Measurements from ENCODE around the gene TRAPPC12. TPM values are rescaled to one million over a fixed set of nuclear protein-coding genes. Genes with fewer than 3 reads are reported as not detected.

The TRAPPC12 gene
- total RNA-seq, 2 experiments from 2014 or later = 60.0 to 73.1 TPM

GRCh38 chr2:3476321-3476984 is 97.0 kb downstream of the TRAPPC12 start:
- Mint-ChIP-seq H3K36me3 (ENCODE audit: low read depth) (peaks cover 18% of the 10 kb centered on the region), H3K4me1 (peaks cover 8% of the 10 kb centered on the region), H3K27me3 (no peaks in the 10 kb centered on the region), H3K27ac (no peak overlapping the region), H3K9me3 (ENCODE audit: low read depth) (no peaks in the 10 kb centered on the region), H3K4me3 (no peak overlapping the region)
- ATAC-seq = no peak
- POLR2A ChIA-PET = no interaction called here
- no peak for DNase-seq
- CTCF ChIA-PET = interaction anchor here (0.9 to 1.6 kb wide), 2 partner anchors 13 to 52 kb away, joined by 3 read pairs; no protein-coding TSS in a partner anchor
- intact Hi-C loops (cut with DNase I, micrococcal nuclease) = no loop called here

GRCh38 chr2:3476985-3477327 is 97.5 kb downstream of the TRAPPC12 start:
- ChIA-PET POLR2A (no interaction called here), CTCF (interaction anchor here (1.6 kb wide), 1 partner anchor 14 kb away, joined by 3 read pairs; no protein-coding TSS in a partner anchor)
- Mint-ChIP-seq H3K9me3 (ENCODE audit: low read depth) (no peaks in the 10 kb centered on the region), H3K36me3 (ENCODE audit: low read depth) (peaks cover 19% of the 10 kb centered on the region), H3K4me1 (peaks cover 8% of the 10 kb centered on the region), H3K27ac (no peak overlapping the region), H3K4me3 (no peak overlapping the region), H3K27me3 (no peaks in the 10 kb centered on the region)
- DNase-seq (no peak), ATAC-seq (no peak)
- intact Hi-C loops (cut with DNase I, micrococcal nuclease) = no loop called here

DNA sequence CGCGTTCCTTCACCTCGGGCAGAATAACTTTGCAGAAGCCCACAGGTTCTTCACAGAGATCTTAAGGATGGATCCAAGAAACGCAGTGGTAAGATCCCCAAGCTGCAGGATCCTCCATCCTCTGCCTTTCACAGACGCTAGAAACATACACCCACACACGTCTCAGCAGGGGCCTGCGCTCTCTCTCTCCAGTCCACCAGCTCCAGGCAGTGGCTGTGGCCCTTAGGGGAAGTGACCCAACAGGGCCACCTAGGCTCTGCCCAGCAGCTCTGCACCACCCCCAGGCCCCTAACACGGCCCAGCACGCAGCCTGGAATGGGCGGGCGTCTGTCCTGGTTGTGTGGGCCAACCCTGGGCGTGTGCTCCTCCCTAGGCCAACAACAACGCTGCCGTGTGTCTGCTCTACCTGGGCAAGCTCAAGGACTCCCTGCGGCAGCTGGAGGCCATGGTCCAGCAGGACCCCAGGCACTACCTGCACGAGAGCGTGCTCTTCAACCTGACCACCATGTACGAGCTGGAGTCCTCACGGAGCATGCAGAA is 99.4 kb downstream of the TRAPPC12 start:
- intact Hi-C loops (cut with DNase I, micrococcal nuclease) = no loop called here
- ChIA-PET POLR2A (no interaction called here), CTCF (no interaction called here)
- Mint-ChIP-seq H3K36me3 (ENCODE audit: low read depth) (peaks cover 20% of the 10 kb centered on the region), H3K27me3 (no peaks in the 10 kb centered on the region), H3K4me1 (peaks cover 8% of the 10 kb centered on the region), H3K27ac (no peak overlapping the region), H3K9me3 (ENCODE audit: low read depth) (no peaks in the 10 kb centered on the region), H3K4me3 (no peak overlapping the region)
- DNase-seq (no peak), ATAC-seq (no peak)

GRCh38 chr2:3479430-3480320 is 100.2 kb downstream of the TRAPPC12 start:
- no peak overlapping the region for H3K4me3 Mint-ChIP-seq
- peaks cover 8% of the 10 kb centered on the region for H3K4me1 Mint-ChIP-seq
- H3K27me3 Mint-ChIP-seq = no peaks in the 10 kb centered on the region
- ChIA-PET CTCF (interaction anchor here (0.8 to 1.3 kb wide), 2 partner anchors 172 to 1194 kb away, joined by 3 to 4 read pairs; no protein-coding TSS in a partner anchor), POLR2A (no interaction called here)
- peaks cover 14% of the 10 kb centered on the region for H3K36me3 Mint-ChIP-seq (ENCODE audit: low read depth)
- no peaks in the 10 kb centered on the region for H3K9me3 Mint-ChIP-seq (ENCODE audit: low read depth)
- ATAC-seq (no peak), DNase-seq (no peak)
- intact Hi-C loops (cut with DNase I, micrococcal nuclease) = no loop called here
- no peak overlapping the region for H3K27ac Mint-ChIP-seq

GRCh38 chr2:3480352-3481010 is 101.0 kb downstream of the TRAPPC12 start:
- ChIA-PET CTCF (interaction anchor here (0.8 to 1.3 kb wide), 2 partner anchors 18 to 172 kb away, joined by 3 to 4 read pairs; no protein-coding TSS in a partner anchor), POLR2A (no interaction called here)
- no peaks in the 10 kb centered on the region for H3K9me3 Mint-ChIP-seq (ENCODE audit: low read depth)
- DNase-seq (peak; percentile 23), ATAC-seq (no peak)
- no peak overlapping the region for H3K27ac Mint-ChIP-seq
- H3K36me3 Mint-ChIP-seq (ENCODE audit: low read depth) = peaks cover 13% of the 10 kb centered on the region
- no peaks in the 10 kb centered on the region for H3K27me3 Mint-ChIP-seq
- H3K4me1 Mint-ChIP-seq = peaks cover 8% of the 10 kb centered on the region
- H3K4me3 Mint-ChIP-seq = no peak overlapping the region
- intact Hi-C loops (cut with DNase I, micrococcal nuclease) = no loop called here

DNA sequence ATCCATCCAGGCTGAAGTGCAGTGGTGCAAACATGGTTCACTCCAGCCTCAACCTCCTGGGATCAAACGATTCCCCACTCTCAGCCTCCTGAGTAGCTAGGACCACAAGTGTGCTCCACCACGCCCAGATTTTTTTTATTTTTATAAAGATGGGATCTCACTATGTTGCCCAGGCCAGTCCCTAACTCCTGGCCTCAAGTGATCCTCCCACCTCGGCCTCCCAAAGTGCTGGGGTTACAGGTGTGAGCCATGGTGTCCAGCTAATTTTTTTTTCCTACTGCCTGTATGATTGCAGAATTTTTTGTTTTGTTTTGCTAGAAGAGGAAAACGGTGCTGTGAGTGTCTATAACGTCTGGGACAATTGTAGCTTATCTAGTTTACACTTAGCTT is 101.5 kb downstream of the TRAPPC12 start:
- H3K4me3 Mint-ChIP-seq = no peak overlapping the region
- no peaks in the 10 kb centered on the region for H3K9me3 Mint-ChIP-seq (ENCODE audit: low read depth)
- H3K27me3 Mint-ChIP-seq = no peaks in the 10 kb centered on the region
- no peak overlapping the region for H3K27ac Mint-ChIP-seq
- ATAC-seq (no peak), DNase-seq (no peak)
- ChIA-PET POLR2A (no interaction called here), CTCF (interaction anchor here (0.8 to 1.3 kb wide), 2 partner anchors 18 to 171 kb away, joined by 3 to 4 read pairs; no protein-coding TSS in a partner anchor)
- intact Hi-C loops (cut with DNase I, micrococcal nuclease) = no loop called here
- peaks cover 13% of the 10 kb centered on the region for H3K36me3 Mint-ChIP-seq (ENCODE audit: low read depth)
- peaks cover 8% of the 10 kb centered on the region for H3K4me1 Mint-ChIP-seq

DNA sequence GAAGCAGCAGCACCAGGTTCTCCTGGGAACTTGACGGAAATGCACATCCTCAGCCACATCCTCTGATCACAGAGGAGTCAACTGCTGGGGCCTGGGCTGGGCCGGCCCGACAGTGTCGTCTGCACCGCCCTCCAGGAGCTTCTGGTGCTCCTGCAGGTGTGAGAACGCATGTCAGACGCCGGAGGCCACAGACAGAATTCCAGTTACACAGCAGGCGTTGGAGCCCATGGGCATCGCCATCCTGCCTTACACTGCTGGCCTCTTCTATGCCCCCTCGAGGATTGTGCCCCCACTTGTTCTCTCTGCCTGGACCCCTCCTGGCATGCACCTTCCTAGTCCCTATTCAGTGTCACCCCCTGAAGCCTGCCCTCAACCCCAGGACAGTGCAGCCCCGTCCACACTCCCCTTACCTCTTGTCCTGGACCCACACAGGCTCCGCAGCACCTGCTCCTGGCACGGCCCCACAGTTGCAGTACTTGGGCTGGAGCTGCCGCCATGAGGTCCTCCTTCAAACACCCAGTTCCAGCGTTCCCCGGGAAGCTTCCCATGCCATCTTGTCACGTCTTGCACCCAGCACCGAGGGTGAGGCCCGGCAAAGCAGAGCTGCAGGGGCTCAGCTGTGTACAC is 102.4 kb downstream of the TRAPPC12 start:
- ATAC-seq (no peak), DNase-seq (no peak)
- Mint-ChIP-seq H3K36me3 (ENCODE audit: low read depth) (peaks cover 13% of the 10 kb centered on the region), H3K27ac (peak overlapping the region; percentile 19), H3K4me3 (no peak overlapping the region), H3K27me3 (no peaks in the 10 kb centered on the region), H3K9me3 (ENCODE audit: low read depth) (no peaks in the 10 kb centered on the region), H3K4me1 (peaks cover 8% of the 10 kb centered on the region)
- ChIA-PET CTCF (interaction anchor here (0.6 kb wide), 1 partner anchor 20 kb away, joined by 3 read pairs; no protein-coding TSS in a partner anchor), POLR2A (no interaction called here)
- intact Hi-C loops (cut with DNase I, micrococcal nuclease) = no loop called here

GRCh38 chr2:3482363-3482821 is 102.9 kb downstream of the TRAPPC12 start:
- DNase-seq (no peak), ATAC-seq (no peak)
- no peaks in the 10 kb centered on the region for H3K9me3 Mint-ChIP-seq (ENCODE audit: low read depth)
- H3K27ac Mint-ChIP-seq = peak overlapping the region; percentile 19
- intact Hi-C loops (cut with DNase I, micrococcal nuclease) = no loop called here
- peaks cover 8% of the 10 kb centered on the region for H3K4me1 Mint-ChIP-seq
- CTCF ChIA-PET = interaction anchor here (0.6 kb wide), 1 partner anchor 20 kb away, joined by 3 read pairs; no protein-coding TSS in a partner anchor
- POLR2A ChIA-PET = no interaction called here
- peaks cover 13% of the 10 kb centered on the region for H3K36me3 Mint-ChIP-seq (ENCODE audit: low read depth)
- H3K27me3 Mint-ChIP-seq = no peaks in the 10 kb centered on the region
- no peak overlapping the region for H3K4me3 Mint-ChIP-seq

DNA sequence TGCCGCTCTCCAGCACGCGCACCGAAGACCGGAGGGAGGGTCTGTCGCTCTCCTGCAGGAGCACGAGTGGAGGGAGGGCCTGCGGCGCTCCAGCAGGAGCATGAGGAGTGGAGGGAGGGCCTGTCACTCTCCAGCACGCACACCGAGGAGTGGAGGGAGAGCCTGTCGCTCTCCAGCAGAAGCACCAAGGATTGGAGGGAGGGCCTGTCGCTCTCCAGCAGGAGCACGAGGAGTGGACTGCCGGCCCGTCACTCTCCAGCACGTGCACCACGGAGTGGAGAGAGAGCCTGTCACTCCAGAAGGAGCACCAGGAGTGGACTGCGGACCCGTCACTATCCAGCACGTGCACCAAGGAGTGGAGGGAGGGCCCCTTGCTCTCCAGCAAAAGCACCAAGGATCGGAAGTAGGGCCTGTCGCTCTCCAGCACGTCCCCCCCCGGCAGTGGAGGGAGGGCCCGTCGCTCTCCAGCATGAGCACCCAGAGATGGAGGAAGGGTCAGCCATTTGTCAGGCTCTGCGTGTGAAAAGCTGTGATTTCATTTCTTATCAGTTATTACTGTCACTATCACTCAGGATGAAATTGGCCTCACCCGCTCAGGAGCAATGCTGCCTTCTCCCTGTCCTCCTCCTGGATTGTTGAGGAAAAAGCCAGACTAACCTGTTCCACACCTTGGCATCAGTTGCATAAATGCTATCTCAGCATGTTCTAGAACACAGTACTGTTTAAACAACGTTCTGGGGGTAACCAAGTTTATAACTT is 103.9 kb downstream of the TRAPPC12 start:
- H3K36me3 Mint-ChIP-seq (ENCODE audit: low read depth) = peaks cover 13% of the 10 kb centered on the region
- POLR2A ChIA-PET = no interaction called here
- H3K4me3 Mint-ChIP-seq = no peak overlapping the region
- ATAC-seq = peak; percentile 39
- H3K27me3 Mint-ChIP-seq = no peaks in the 10 kb centered on the region
- H3K4me1 Mint-ChIP-seq = peaks cover 8% of the 10 kb centered on the region
- CTCF ChIA-PET = no interaction called here
- DNase-seq = no peak
- intact Hi-C loops (cut with DNase I, micrococcal nuclease) = no loop called here
- no peaks in the 10 kb centered on the region for H3K9me3 Mint-ChIP-seq (ENCODE audit: low read depth)
- no peak overlapping the region for H3K27ac Mint-ChIP-seq

GRCh38 chr2:3483986-3484960 is 104.8 kb downstream of the TRAPPC12 start:
- H3K9me3 Mint-ChIP-seq (ENCODE audit: low read depth) = no peaks in the 10 kb centered on the region
- H3K4me3 Mint-ChIP-seq = no peak overlapping the region
- DNase-seq (no peak), ATAC-seq (no peak)
- no peak overlapping the region for H3K27ac Mint-ChIP-seq
- H3K27me3 Mint-ChIP-seq = no peaks in the 10 kb centered on the region
- peaks cover 11% of the 10 kb centered on the region for H3K36me3 Mint-ChIP-seq (ENCODE audit: low read depth)
- intact Hi-C loops (cut with DNase I, micrococcal nuclease) = no loop called here
- peaks cover 8% of the 10 kb centered on the region for H3K4me1 Mint-ChIP-seq
- POLR2A ChIA-PET = no interaction called here
- CTCF ChIA-PET = no interaction called here

All from activated CD4-positive, alpha-beta T cell treated with anti-CD3 and anti-CD28 coated beads for 36 hours (primary cell).